H1 (cell line): ENCODE measurements around the gene RHOB. TPM values are rescaled to one million over a fixed set of nuclear protein-coding genes. Genes with fewer than 3 reads are reported as not detected.

ENCODE experiments used
- CTCF ChIA-PET: fragments of 300-600 bp; sonication (Branson Sonifier 250); formaldehyde crosslinking; loops from one replicate; lab custom pipeline; 2021; ENCODE audit not compliant: partially characterized antibody; lab: Charles Lee
- POLR2A ChIA-PET: fragments of 300-600 bp; sonication (Branson Sonifier 250); formaldehyde crosslinking; loops from one replicate; lab custom pipeline; 2021; ENCODE audit warnings: inconsistent platforms; ENCODE audit not compliant: partially characterized antibody; lab: Charles Lee
- DNase-seq, 2 experiments: peaks; one replicate each; pipeline versions ENCODE4 v3.0.0 to v3.0.0-alpha.2; 2010 to 2022; ENCODE audit warnings: low spot score in 2 of 2, low read depth in 1 of 2, mixed read lengths in 1 of 2
- FAIRE-seq: peaks from 2 replicates; lab custom pipeline; 2011; peaks lifted over from hg19 to GRCh38; lab: Jason Lieb, UNC
- H2AFZ ChIP-seq: 2 replicates; pipeline ENCODE4 v1.8.1; 2012; ENCODE audit warnings: low read length, inconsistent platforms
- H2AK5ac ChIP-seq: 2 replicates; pipeline ENCODE4 v1.6.1; 2013; ENCODE audit warnings: low read depth, low read length
- H2BK120ac ChIP-seq: replicated peaks from 2 replicates; pipeline ENCODE3; 2013; ENCODE audit warnings: low read depth, low read length, inconsistent platforms
- H2BK12ac ChIP-seq: 2 replicates; pipeline ENCODE4 v1.6.1; 2013; ENCODE audit warnings: low read depth, low read length
- H2BK15ac ChIP-seq: 2 replicates; pipeline ENCODE4 v1.6.1; 2013; ENCODE audit warnings: low read length
- H2BK20ac ChIP-seq: 2 replicates; pipeline ENCODE4 v1.6.1; 2013; ENCODE audit warnings: low read length
- H2BK5ac ChIP-seq: 2 replicates; pipeline ENCODE4 v1.6.1; 2013; ENCODE audit warnings: low read depth, low read length
- H3K14ac ChIP-seq: 2 replicates; pipeline ENCODE4 v1.6.1; 2013; ENCODE audit warnings: inconsistent platforms; ENCODE audit not compliant: insufficient read length
- H3K18ac ChIP-seq: 2 replicates; pipeline ENCODE4 v1.6.1; 2013; ENCODE audit warnings: low read length; ENCODE audit errors: extremely low read depth
- H3K23ac ChIP-seq: 2 replicates; pipeline ENCODE4 v1.6.1; 2013; ENCODE audit warnings: inconsistent platforms; ENCODE audit not compliant: insufficient read length
- H3K23me2 ChIP-seq: 2 replicates; pipeline ENCODE4 v1.6.1; 2013; ENCODE audit warnings: low read depth, low read length
- H3K27ac ChIP-seq: 2 replicates; pipeline ENCODE4 v1.6.1; 2011; ENCODE audit warnings: low read depth, low read length, inconsistent platforms
- H3K27me3 ChIP-seq, 4 experiments: replicated peaks in 1 of 4; 1 replicate in 1 of 4; 2 replicates in 3 of 4; pipeline versions ENCODE4 v1.6.1 to v1.8.1; 2011 to 2013; ENCODE audit warnings: low read length in 3 of 4, mild to moderate bottlenecking in 3 of 4, inconsistent platforms in 2 of 4, mixed read lengths in 2 of 4, moderate library complexity in 1 of 4; ENCODE audit not compliant: control insufficient read depth in 3 of 4, insufficient read depth in 3 of 4; ENCODE audit errors: extremely low read depth in 1 of 4
- H3K36me3 ChIP-seq, 4 experiments: 2 replicates each; pipeline versions ENCODE4 v1.6.1 to v1.8.1; 2011 to 2013; ENCODE audit warnings: mild to moderate bottlenecking in 4 of 4, low read length in 3 of 4, moderate library complexity in 2 of 4, control low read depth in 1 of 4, inconsistent platforms in 1 of 4; ENCODE audit not compliant: insufficient read depth in 4 of 4, control insufficient read depth in 2 of 4
- H3K4ac ChIP-seq: replicated peaks from 2 replicates; pipeline ENCODE3; 2013; ENCODE audit warnings: low read length, low read depth, mixed read lengths, inconsistent platforms; ENCODE audit not compliant: insufficient read length
- H3K4me1 ChIP-seq, 4 experiments: replicated peaks in 1 of 4; 1 replicate in 1 of 4; 2 replicates in 3 of 4; pipeline versions ENCODE4 v1.6.1 to v1.8.1; 2011 to 2013; ENCODE audit warnings: low read length in 3 of 4, inconsistent platforms in 2 of 4, mixed read lengths in 1 of 4; ENCODE audit not compliant: insufficient read depth in 4 of 4, control insufficient read depth in 3 of 4
- H3K4me2 ChIP-seq, 2 experiments: 2 replicates each; pipeline versions ENCODE4 v1.6.1 to v1.8.1; 2011 to 2013; ENCODE audit warnings: low read depth in 2 of 2, low read length in 2 of 2, control low read depth in 1 of 2, inconsistent platforms in 1 of 2, mild to moderate bottlenecking in 1 of 2; ENCODE audit not compliant: insufficient read depth in 1 of 2
- H3K4me3 ChIP-seq, 4 experiments: fragments of 200-600, 300-600 bp in 1 of 4; sonication (generic), shearing (Covaris generic), sonication (Bioruptor Twin) in 1 of 4; 2 replicates each; pipeline versions ENCODE4 v1.5.1 to v1.8.1; 2011 to 2016; ENCODE audit warnings: low read length in 4 of 4, low read depth in 3 of 4, control low read depth in 2 of 4, inconsistent platforms in 2 of 4, mild to moderate bottlenecking in 2 of 4, mixed read lengths in 1 of 4, moderate library complexity in 1 of 4; ENCODE audit not compliant: insufficient read depth in 2 of 4; ENCODE audit errors: extremely low read depth in 1 of 4
- H3K56ac ChIP-seq: replicated peaks from 2 replicates; pipeline ENCODE3; 2013; ENCODE audit warnings: low read depth, mild to moderate bottlenecking, mixed read lengths, low read length, inconsistent platforms; ENCODE audit not compliant: insufficient read length
- H3K79me1 ChIP-seq: 2 replicates; pipeline ENCODE4 v1.6.1; 2013; ENCODE audit warnings: low read depth, low read length, control low read depth
- H3K79me2 ChIP-seq, 2 experiments: 2 replicates each; pipeline versions ENCODE4 v1.6.1 to v1.8.1; 2012 to 2013; ENCODE audit warnings: low read length in 2 of 2, mild to moderate bottlenecking in 2 of 2, inconsistent platforms in 1 of 2; ENCODE audit not compliant: insufficient read depth in 2 of 2, control insufficient read depth in 1 of 2
- H3K9ac ChIP-seq, 4 experiments: replicated peaks in 1 of 4; 1 replicate in 1 of 4; 2 replicates in 3 of 4; pipeline versions ENCODE4 v1.6.1 to v1.8.1; 2011 to 2013; ENCODE audit warnings: low read depth in 3 of 4, low read length in 3 of 4, control low read depth in 2 of 4, mild to moderate bottlenecking in 2 of 4, moderate library complexity in 2 of 4, inconsistent platforms in 1 of 4; ENCODE audit errors: extremely low read depth in 1 of 4
- H3K9me3 ChIP-seq, 2 experiments: 2 replicates each; pipeline versions ENCODE4 v1.6.1 to v1.8.1; 2012 to 2013; ENCODE audit warnings: mild to moderate bottlenecking in 2 of 2, moderate library complexity in 2 of 2, control low read depth in 1 of 2, inconsistent platforms in 1 of 2, low read depth in 1 of 2, low read length in 1 of 2, mixed read lengths in 1 of 2; ENCODE audit not compliant: insufficient read depth in 2 of 2
- H4K20me1 ChIP-seq, 2 experiments: replicated peaks in 1 of 2; 2 replicates each; pipeline versions ENCODE3 to v1.8.1; 2011 to 2013; ENCODE audit warnings: inconsistent platforms in 2 of 2, low read length in 2 of 2, mild to moderate bottlenecking in 1 of 2; ENCODE audit not compliant: insufficient read depth in 2 of 2, control insufficient read depth in 1 of 2
- H4K5ac ChIP-seq: 2 replicates; pipeline ENCODE4 v1.6.1; 2013; ENCODE audit warnings: low read length, low read depth, mixed read lengths, inconsistent platforms; ENCODE audit not compliant: insufficient read length
- H4K8ac ChIP-seq: 2 replicates; pipeline ENCODE4 v1.8.0; 2013; ENCODE audit warnings: mild to moderate bottlenecking, moderate library complexity, low read length, inconsistent platforms; ENCODE audit not compliant: insufficient read depth; ENCODE audit errors: extremely low read depth
- H4K91ac ChIP-seq: replicated peaks from 2 replicates; pipeline ENCODE3; 2013; ENCODE audit warnings: low read length, mixed read lengths, inconsistent platforms; ENCODE audit not compliant: insufficient read length
- SIRT6 ChIP-seq: IDR thresholded peaks from one replicate; pipeline ENCODE4 v1.7.1; 2012; ENCODE audit warnings: low read length, inconsistent platforms
- WGBS, 2 experiments: shearing (Covaris generic) in 1 of 2; methylation state at CpG; one replicate each; pipeline versions ENCODE4 v1.1.6 to v1.1.7; 2013 to 2015; ENCODE audit warnings: low lambda C conversion rate in 2 of 2, mixed read lengths in 2 of 2, inconsistent platforms in 1 of 2, low coverage in 1 of 2, missing lambda C conversion rate in 1 of 2; ENCODE audit not compliant: insufficient replicate concordance in 2 of 2, insufficient coverage in 1 of 2, insufficient read length in 1 of 2; ENCODE audit errors: extremely low coverage in 1 of 2, missing lambda C conversion rate in 1 of 2; 5-methylcytosine and 5-hydroxymethylcytosine counted together
- polyA plus RNA-seq, 7 experiments: library from polyadenylated mRNA; depleted of rRNA in 3 of 7; stranded (reverse) in 5 of 7; unstranded in 2 of 7; fragments of >200 nt in 5 of 7; fragments of 200-250 nt in 2 of 7; gene quantifications; 1 replicate in 5 of 7; 2 replicates in 1 of 7; 4 replicates in 1 of 7; pipeline versions ENCODE4 v1.2.1 to v1.2.3, GENCODE V29; 2011 to 2013; ENCODE audit warnings: missing spikeins in 2 of 7, mixed read lengths in 2 of 7
- total RNA-seq: library from RNA; stranded (reverse); fragmentation: NEBNext Ultra II Directional; extraction: Animal tissue kit (Norgen Biotek cat#: 25700); gene quantifications from 2 replicates; pipeline ENCODE4 v1.2.1, GENCODE V29; 2021

RHOB gene
- total and polyA plus RNA-seq, 2 of the 8 experiments (the other 6 are each of a cell fraction or from before 2014, with no cell fraction given) = 9.3 to 9.5 TPM

GRCh38 chr2:20397811-20398447 is 48.9 kb upstream of the RHOB start:
- Histone ChIP-seq H3K27ac (no peak overlapping the region), H3K4me2 (no peak overlapping the region), H4K5ac (no peak overlapping the region), H3K56ac (no peak overlapping the region), H3K9me3 (no peaks in the 10 kb centered on the region), H2BK15ac (no peak overlapping the region), H4K20me1 (no peaks in the 10 kb centered on the region), H3K23me2 (no peaks in the 10 kb centered on the region), H3K36me3 (no peaks in the 10 kb centered on the region), H2AFZ (no peak overlapping the region), H3K14ac (no peak overlapping the region), H2BK5ac (no peak overlapping the region), H4K91ac (no peak overlapping the region), H4K8ac (no peak overlapping the region), H3K79me1 (no peaks in the 10 kb centered on the region), H2BK12ac (no peak overlapping the region), H3K4me3 (no peak overlapping the region), H3K79me2 (no peaks in the 10 kb centered on the region), H3K4me1 (no peaks in the 10 kb centered on the region), H3K27me3 (no peaks in the 10 kb centered on the region), H3K4ac (no peak overlapping the region), H3K23ac (no peak overlapping the region), H3K18ac (no peak overlapping the region), H3K9ac (no peak overlapping the region), H2BK120ac (no peak overlapping the region), H2BK20ac (no peak overlapping the region), H2AK5ac (no peak overlapping the region)
- DNase-seq = no peak
- ChIA-PET POLR2A (interaction anchor here (2.6 kb wide), 1 partner anchor 49 kb away, joined by 5 read pairs; the partner anchor contains the start of gene RHOB), CTCF (interaction anchor here (0.6 to 3.0 kb wide), 10 partner anchors 11 to 249 kb away, joined by 3 to 16 read pairs (median 4); no protein-coding TSS in a partner anchor)
- 73% methylated on average over 5 of the region's 5 CpGs; no CpG with 5 or more reads in 1 of the 2 experiments for WGBS, 2 experiments
- FAIRE-seq = no peak
- no peak for TF ChIP-seq SIRT6
